GM19238 (cell line): ENCODE results near the gene MYO15A.

Experiments used
- DNase-seq: peaks from one replicate; pipeline ENCODE4 v3.0.0; 2011; ENCODE audit warnings: low spot score; ENCODE audit not compliant: insufficient read length

The MYO15A gene

GRCh38 chr17:18105027-18105426 lies 3.5 kb upstream of the MYO15A start:
- no peak for DNase-seq

DNA sequence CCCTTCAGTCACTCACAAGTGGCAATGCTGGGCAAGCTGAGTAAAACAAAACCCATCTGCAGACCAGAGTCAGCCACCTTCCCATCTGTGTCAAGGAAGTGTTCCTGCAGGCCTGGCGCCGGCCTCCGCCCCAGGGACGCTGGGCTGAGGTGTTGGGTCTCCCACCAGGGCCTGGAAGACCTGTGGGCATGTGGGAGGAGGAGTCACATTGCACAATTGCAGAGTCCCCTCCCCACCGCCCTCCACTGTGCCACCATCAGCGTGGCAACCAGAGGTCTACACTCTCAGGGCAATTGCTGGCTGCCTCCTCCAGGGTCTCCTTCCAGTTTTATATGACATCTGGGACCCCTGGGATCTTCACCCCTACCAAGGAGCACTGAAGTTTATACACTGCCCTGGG lies 3.0 kb upstream of the MYO15A start:
- no peak for DNase-seq

- no peak for DNase-seq
Observed at GRCh38 chr17:18106211-18106610, 2.3 kb upstream of the MYO15A start.

GRCh38 chr17:18107061-18107790 lies 1.3 kb upstream of the MYO15A start:
- no peak for DNase-seq

DNA sequence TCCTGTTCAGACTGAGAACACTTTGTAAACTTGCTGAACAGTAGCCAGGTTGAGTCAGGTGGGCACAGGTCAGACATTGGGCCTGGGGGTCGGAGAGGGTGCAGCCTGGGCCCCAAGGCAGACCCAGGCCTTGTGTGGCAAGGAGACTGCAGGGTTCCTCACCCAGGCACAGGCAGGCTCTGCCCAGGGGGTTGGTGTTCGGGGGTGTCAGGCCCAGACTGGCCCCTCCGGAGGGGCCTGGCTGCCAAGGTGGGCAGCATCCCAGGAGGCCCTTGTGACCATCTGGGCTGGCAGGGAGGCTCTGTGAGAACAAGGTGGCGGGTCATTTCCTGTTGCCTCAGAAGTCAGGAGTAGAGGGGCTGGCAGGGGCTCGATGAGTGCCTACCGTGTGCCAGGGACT lies 585 bp upstream of the MYO15A start:
- no peak for DNase-seq

- no peak for DNase-seq
Observed at GRCh38 chr17:18109935-18110485, 1.5 kb downstream of the MYO15A start.

DNA sequence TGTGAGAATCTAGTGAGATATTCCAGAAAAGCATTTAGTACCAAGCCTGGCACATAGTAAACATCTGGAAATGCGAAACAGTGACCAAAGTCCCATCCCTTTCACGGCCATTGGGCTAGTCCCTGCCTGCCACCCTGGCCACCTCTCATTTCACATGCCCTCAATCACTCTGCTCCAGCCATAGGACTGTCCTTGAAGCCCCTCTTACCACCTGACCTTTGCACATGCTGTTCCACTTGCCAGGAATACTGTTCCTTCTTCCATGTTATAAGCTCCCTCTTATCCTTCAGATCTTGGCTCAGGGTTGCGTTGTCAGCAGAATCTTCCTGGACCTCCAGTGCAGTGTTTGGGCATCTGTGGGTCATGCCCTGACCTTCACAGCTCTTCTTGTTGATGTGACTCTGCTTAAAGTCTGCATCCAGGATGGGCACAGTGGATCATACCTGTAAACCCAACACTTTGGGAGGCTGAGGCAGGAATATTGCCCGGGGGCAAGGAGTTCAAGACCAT lies 2.1 kb downstream of the MYO15A start:
- DNase-seq, result no peak

- no peak for DNase-seq
Observed at GRCh38 chr17:18111330-18111971, 2.9 kb downstream of the MYO15A start.

- DNase-seq, result no peak
Observed at GRCh38 chr17:18115517-18115916, 7.0 kb downstream of the MYO15A start.

DNA sequence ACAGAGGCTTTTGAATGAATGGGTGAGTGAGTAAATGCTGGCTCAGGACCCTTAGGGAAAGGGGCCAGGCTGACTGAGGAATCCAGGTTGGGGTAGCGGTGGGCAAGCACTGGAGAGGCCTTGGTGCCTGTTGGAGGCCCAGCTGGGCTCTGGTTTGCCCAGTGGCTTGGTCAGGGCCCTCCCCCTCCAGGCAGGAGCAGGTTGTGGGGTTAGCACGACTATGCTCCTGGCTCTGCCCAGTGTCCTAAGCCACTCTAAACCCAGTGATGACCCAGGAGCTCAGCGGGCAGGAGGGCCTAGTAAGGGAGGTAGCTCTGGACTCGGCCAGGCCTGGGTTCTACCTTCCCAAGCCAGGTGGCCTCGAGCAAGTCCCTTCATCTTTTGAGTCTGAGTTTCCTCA lies 7.5 kb downstream of the MYO15A start:
- no peak for DNase-seq

DNA sequence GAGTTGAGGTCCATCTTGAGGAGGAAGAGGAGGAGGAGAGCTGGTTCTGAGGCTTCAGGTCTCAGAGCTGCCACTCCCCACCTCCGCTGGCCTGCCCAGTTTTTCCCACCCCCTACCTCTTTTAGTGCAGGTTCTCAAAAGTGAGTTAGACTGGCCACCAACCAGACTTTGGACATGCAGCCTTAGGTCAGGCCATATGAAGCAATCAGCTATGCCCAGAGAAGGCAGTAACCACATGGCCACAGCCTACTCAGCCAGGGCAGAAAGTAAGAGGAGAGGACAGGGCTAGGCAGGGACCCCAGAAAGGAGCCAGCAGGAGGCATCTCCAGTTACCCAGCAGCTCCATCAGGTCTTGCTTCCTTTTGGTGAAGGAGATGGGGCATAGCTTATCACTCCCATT lies 9.0 kb downstream of the MYO15A start:
- DNase-seq, result no peak

GRCh38 chr17:18117982-18118975 lies 9.7 kb downstream of the MYO15A start:
- DNase-seq, result no peak

- no peak for DNase-seq
Observed at GRCh38 chr17:18119166-18119745, 10.7 kb downstream of the MYO15A start.

GRCh38 chr17:18119938-18120337 lies 11.4 kb downstream of the MYO15A start:
- DNase-seq, result no peak

DNA sequence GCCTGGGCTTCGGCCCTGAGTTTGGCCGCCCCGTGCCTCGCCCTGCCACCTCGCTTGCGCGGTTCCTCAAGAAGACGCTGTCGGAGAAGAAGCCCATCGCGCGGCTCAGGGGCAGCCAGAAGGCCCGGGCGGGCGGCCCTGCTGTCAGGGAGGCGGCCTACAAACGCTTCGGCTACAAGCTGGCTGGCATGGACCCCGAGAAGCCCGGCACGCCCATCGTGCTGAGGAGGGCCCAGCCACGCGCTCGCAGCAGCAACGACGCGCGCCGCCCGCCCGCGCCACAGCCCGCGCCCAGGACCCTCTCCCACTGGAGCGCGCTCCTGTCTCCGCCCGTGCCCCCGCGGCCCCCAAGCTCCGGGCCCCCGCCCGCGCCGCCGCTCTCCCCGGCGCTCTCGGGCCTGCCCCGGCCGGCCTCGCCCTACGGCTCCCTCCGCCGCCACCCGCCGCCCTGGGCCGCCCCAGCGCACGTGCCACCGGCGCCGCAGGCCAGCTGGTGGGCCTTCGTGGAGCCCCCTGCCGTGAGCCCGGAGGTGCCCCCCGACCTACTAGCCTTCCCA lies 12.0 kb downstream of the MYO15A start:
- no peak for DNase-seq

GRCh38 chr17:18121144-18121910 lies 12.8 kb downstream of the MYO15A start:
- no peak for DNase-seq

GRCh38 chr17:18122990-18123753 lies 14.6 kb downstream of the MYO15A start:
- no peak for DNase-seq

DNA sequence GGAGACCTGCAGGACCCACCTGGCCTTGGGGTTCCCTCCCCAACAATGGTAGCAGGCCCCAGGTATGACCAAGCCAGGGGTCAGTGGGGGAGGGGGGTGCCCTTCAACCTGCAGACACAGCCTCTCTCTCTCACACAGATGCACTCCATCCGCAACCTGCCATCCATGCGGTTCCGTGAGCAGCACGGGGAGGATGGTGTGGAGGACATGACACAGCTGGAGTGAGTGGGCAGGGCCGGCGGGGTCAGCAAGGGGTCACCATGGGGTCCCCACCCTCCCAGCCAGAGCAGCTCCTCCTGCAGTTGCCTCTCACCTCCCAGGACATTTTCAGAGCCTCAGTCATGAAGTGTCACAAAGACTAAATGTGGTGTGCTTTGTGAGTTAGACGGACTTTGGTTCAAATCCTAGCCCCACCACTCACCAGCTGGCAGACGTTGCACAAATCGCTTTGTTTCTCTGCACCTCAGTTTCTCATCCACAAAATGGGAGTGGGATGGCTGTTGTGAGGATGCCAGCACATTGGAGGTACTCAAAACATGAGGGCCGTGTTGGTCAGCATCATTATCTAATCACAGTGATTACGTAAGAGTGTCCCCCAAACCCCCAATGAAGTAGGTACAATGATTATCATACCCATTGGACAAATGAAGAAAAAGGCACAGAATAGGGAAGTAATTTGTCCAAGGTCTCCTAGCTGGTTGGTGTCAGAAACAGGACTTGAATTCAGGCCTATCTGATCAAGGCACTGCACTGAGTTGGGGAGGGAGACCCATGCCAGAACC lies 16.0 kb downstream of the MYO15A start:
- no peak for DNase-seq
